ENCODE data around the gene FOXP1. TPM values are rescaled to one million over a fixed set of nuclear protein-coding genes. Genes with fewer than 3 reads are reported as not detected.
A peak's percentile ranks its signal among the peaks of the same experiment; 100 is the strongest.

FOXP1 gene
- total and polyA plus RNA-seq, 2 of the 13 experiments (the other 11 are each of a cell fraction or from before 2014, with no cell fraction given), result 40.4 to 59.0 TPM

GRCh38 chr3:71584394-71585011 is 975 bp upstream of the FOXP1 start (continued):
- TF ChIP-seq ZNF567 (CRISPR knock-in tag; IDR thresholded peaks at IDR 0.05; ENCODE audit: borderline replicate concordance), result no peak
- no peak for TF ChIP-seq ZNF891 (CRISPR knock-in tag; IDR thresholded peaks at IDR 0.05)
- no peak for TF ChIP-seq MXD3 (CRISPR knock-in tag; IDR thresholded peaks at IDR 0.05)
- TF ChIP-seq ZNF337 (CRISPR knock-in tag; IDR thresholded peaks at IDR 0.05; ENCODE audit: borderline replicate concordance, low read depth), result no peak
- TF ChIP-seq FOXJ3 (CRISPR knock-in tag; IDR thresholded peaks at IDR 0.05; ENCODE audit: borderline replicate concordance), result no peak
- TF ChIP-seq SOX5 (CRISPR knock-in tag; IDR thresholded peaks at IDR 0.05; ENCODE audit: borderline replicate concordance), result peak; percentile 36; the same call in 1 of the 2 replicates
- no peak for TF ChIP-seq ZNF878 (CRISPR knock-in tag; IDR thresholded peaks at IDR 0.05)
- no peak for TF ChIP-seq ZKSCAN8 (CRISPR knock-in tag; IDR thresholded peaks at IDR 0.05; ENCODE audit: borderline replicate concordance)
- TF ChIP-seq DMAP1 (CRISPR knock-in tag; IDR thresholded peaks at IDR 0.05), result peak; percentile 45; the same call in 1 of the 2 replicates
- TF ChIP-seq PRDM10 (CRISPR knock-in tag; IDR thresholded peaks at IDR 0.05; ENCODE audit: low read depth), result no peak
- TF ChIP-seq KLF11 (CRISPR knock-in tag; IDR thresholded peaks at IDR 0.05), result no peak
- 0 out of 2 replicates have a peak, but pooled peaks have one; percentile 22 for TF ChIP-seq SAFB2 (CRISPR knock-in tag; IDR thresholded peaks at IDR 0.05; ENCODE audit: borderline replicate concordance, low read depth)
- no peak for TF ChIP-seq IKZF4 (CRISPR knock-in tag; IDR thresholded peaks at IDR 0.05; ENCODE audit: borderline replicate concordance, low read depth, not compliant biosample characterization)
- peak; percentile 84 for TF ChIP-seq ASH2L (IDR thresholded peaks at IDR 0.05; ENCODE audit: insufficient read length, low read depth, low read length)
- no peak for TF ChIP-seq ZNF879 (CRISPR knock-in tag; IDR thresholded peaks at IDR 0.05)
- no peak for TF ChIP-seq ZNF317 (CRISPR knock-in tag; IDR thresholded peaks at IDR 0.05)
- TF ChIP-seq ZNF34 (CRISPR knock-in tag; IDR thresholded peaks at IDR 0.05; ENCODE audit: borderline replicate concordance), result no peak
- no peak for TF ChIP-seq RBM39 (IDR thresholded peaks at IDR 0.05; ENCODE audit: low read depth, low read length, poor library complexity, severe bottlenecking)
- TF ChIP-seq THAP7 (CRISPR knock-in tag; IDR thresholded peaks at IDR 0.05), result no peak
- TF ChIP-seq TEAD2 (CRISPR knock-in tag; IDR thresholded peaks at IDR 0.05), result no peak
- TF ChIP-seq DZIP1 (CRISPR knock-in tag; IDR thresholded peaks at IDR 0.05), result no peak
- TF ChIP-seq ZNF788 (CRISPR knock-in tag; IDR thresholded peaks at IDR 0.05; ENCODE audit: borderline replicate concordance), result peak; percentile 21; the same call in 1 of the 2 replicates
- TF ChIP-seq ZNF556 (CRISPR knock-in tag; IDR thresholded peaks at IDR 0.05; ENCODE audit: borderline replicate concordance), result no peak
